HepG2 (cell line): ENCODE results near the gene SLC25A10. TPM values are rescaled to one million over a fixed set of nuclear protein-coding genes. Genes with fewer than 3 reads are reported as not detected.
A peak's percentile ranks its signal among the peaks of the same experiment; 100 is the strongest.

Experiments
- MEF2D ChIP-seq: sonication (generic); formaldehyde crosslinking; IDR thresholded peaks from 2 replicates; pipeline ENCODE4 v1.5.1; 2020; ENCODE audit warnings: mild to moderate bottlenecking, missing genetic modification reagents
- MXD1 ChIP-seq: sonication (generic); formaldehyde crosslinking; IDR thresholded peaks from 2 replicates; pipeline ENCODE4 v1.4.0; 2020; ENCODE audit warnings: mild to moderate bottlenecking, missing genetic modification reagents
- NFE2L1 ChIP-seq: sonication (generic); formaldehyde crosslinking; IDR thresholded peaks from 2 replicates; pipeline ENCODE4 v1.4.0; 2020; ENCODE audit warnings: missing genetic modification reagents, mild to moderate bottlenecking, borderline replicate concordance
- NFIC ChIP-seq: IDR thresholded peaks from 2 replicates; pipeline ENCODE4 v1.6.1; 2012; ENCODE audit warnings: mild to moderate bottlenecking, low read length, inconsistent platforms
- NFKBIZ ChIP-seq: IDR thresholded peaks from 2 replicates; pipeline ENCODE4 v1.6.1; 2018; ENCODE audit warnings: missing genetic modification reagents, missing compliant biosample characterization
- NFRKB ChIP-seq: fragments of 450-650 bp; IDR thresholded peaks from 2 replicates; pipeline ENCODE4 v1.6.1; 2017
- NKX3-1 ChIP-seq: sonication (generic); formaldehyde crosslinking; IDR thresholded peaks from 2 replicates; pipeline ENCODE4 v1.5.0; 2020; ENCODE audit warnings: missing genetic modification reagents
- PLRG1 ChIP-seq: fragments of 450-650 bp; conservative IDR thresholded peaks from 2 replicates; pipeline ENCODE4 v1.6.1; 2016
- SOX5 ChIP-seq: IDR thresholded peaks from 2 replicates; pipeline ENCODE4 v1.6.1; 2016; ENCODE audit warnings: borderline replicate concordance
- SRSF9 ChIP-seq: fragments of 200-400 bp; formaldehyde crosslinking; IDR thresholded peaks from 2 replicates; pipeline ENCODE4 v1.6.1; 2018; ENCODE audit warnings: borderline replicate concordance, mild to moderate bottlenecking, low read depth, low read length; ENCODE audit not compliant: insufficient read depth, poor library complexity, severe bottlenecking
- STAT5B ChIP-seq: sonication (generic); formaldehyde crosslinking; IDR thresholded peaks from 2 replicates; pipeline ENCODE4 v1.4.0; 2020; ENCODE audit warnings: missing genetic modification reagents
- THYN1 ChIP-seq: sonication (generic); formaldehyde crosslinking; IDR thresholded peaks from 2 replicates; pipeline ENCODE4 v1.8.1; 2023; ENCODE audit warnings: low read depth, mild to moderate bottlenecking, moderate library complexity, missing genetic modification reagents, borderline replicate concordance
- U2AF1 ChIP-seq: fragments of 200-400 bp; formaldehyde crosslinking; optimal IDR thresholded peaks from 2 replicates; pipeline ENCODE3; 2017; ENCODE audit warnings: mild to moderate bottlenecking, low read depth, low read length
- ZEB1 ChIP-seq: IDR thresholded peaks from 2 replicates; pipeline ENCODE4 v1.6.1; 2012; ENCODE audit warnings: mild to moderate bottlenecking, low read depth, inconsistent platforms; ENCODE audit not compliant: insufficient replicate concordance
- ZNF646 ChIP-seq: sonication (generic); formaldehyde crosslinking; IDR thresholded peaks from 2 replicates; pipeline ENCODE4 v1.9.0; 2021; ENCODE audit warnings: mild to moderate bottlenecking, missing genetic modification reagents
- ZNF724P ChIP-seq: sonication (generic); formaldehyde crosslinking; IDR thresholded peaks from 2 replicates; pipeline ENCODE4 v1.8.0; 2022; ENCODE audit warnings: missing genetic modification reagents, borderline replicate concordance
- polyA plus RNA-seq, 8 experiments: library from polyadenylated mRNA; depleted of rRNA in 3 of 8; stranded (reverse) in 7 of 8; unstranded in 1 of 8; fragments of >200 nt; fragmentation: Illumina TruSeq in 4 of 8; extraction: Trizol in 4 of 8; gene quantifications; 2 replicates each; pipeline versions ENCODE4 v1.2.1 to v1.2.3, GENCODE V29; 2011 to 2016; ENCODE audit warnings: low read depth in 4 of 8, missing spikeins in 1 of 8, mixed read lengths in 1 of 8; ENCODE audit not compliant: insufficient read depth in 1 of 8
- total RNA-seq, 5 experiments: library from RNA; depleted of rRNA; stranded (reverse); fragments of >200 nt; fragmentation: Illumina TruSeq; extraction: Trizol; gene quantifications; 2 replicates each; pipeline ENCODE4 v1.2.3, GENCODE V29; 2016; ENCODE audit warnings: low read depth in 1 of 5
- TF ChIP-seq, protein P1 (sequence below): IDR thresholded peaks from 2 replicates; pipeline ENCODE4 v1.6.1; 2016
- TF ChIP-seq, protein P2 (sequence below): sonication (generic); formaldehyde crosslinking; IDR thresholded peaks from 2 replicates; pipeline ENCODE4 v1.8.1; 2023; ENCODE audit warnings: missing genetic modification reagents, mild to moderate bottlenecking, borderline replicate concordance
- TF ChIP-seq, protein P3 (sequence below): sonication (generic); formaldehyde crosslinking; IDR thresholded peaks from 2 replicates; pipeline ENCODE4 v1.8.0; 2022; ENCODE audit warnings: missing genetic modification reagents, mild to moderate bottlenecking, inconsistent platforms, borderline replicate concordance

The SLC25A10 gene
- total and polyA plus RNA-seq, 2 of the 13 experiments (the other 11 are each of a cell fraction or from before 2014, with no cell fraction given), result 46.5 to 140 TPM

- no peak for TF ChIP-seq ZNF646
- TF ChIP-seq NFE2L1, result 0 out of 2 replicates have a peak, but pooled peaks have one; percentile 8
- peak; percentile 85 for TF ChIP-seq MEF2D (CRISPR knock-in tag)
- no peak for TF ChIP-seq ZEB1
- peak; percentile 78 for TF ChIP-seq MXD1 (CRISPR knock-in tag)
- no peak for TF ChIP-seq NFRKB
- TF ChIP-seq SRSF9, result no peak
- no peak for TF ChIP-seq THYN1 (CRISPR knock-in tag)
- TF ChIP-seq NFIC, result no peak
- TF ChIP-seq NKX3-1 (CRISPR knock-in tag), result no peak; the same call in 1 of the 2 replicates
- TF ChIP-seq PLRG1, result no peak
- TF ChIP-seq, protein P1, sequence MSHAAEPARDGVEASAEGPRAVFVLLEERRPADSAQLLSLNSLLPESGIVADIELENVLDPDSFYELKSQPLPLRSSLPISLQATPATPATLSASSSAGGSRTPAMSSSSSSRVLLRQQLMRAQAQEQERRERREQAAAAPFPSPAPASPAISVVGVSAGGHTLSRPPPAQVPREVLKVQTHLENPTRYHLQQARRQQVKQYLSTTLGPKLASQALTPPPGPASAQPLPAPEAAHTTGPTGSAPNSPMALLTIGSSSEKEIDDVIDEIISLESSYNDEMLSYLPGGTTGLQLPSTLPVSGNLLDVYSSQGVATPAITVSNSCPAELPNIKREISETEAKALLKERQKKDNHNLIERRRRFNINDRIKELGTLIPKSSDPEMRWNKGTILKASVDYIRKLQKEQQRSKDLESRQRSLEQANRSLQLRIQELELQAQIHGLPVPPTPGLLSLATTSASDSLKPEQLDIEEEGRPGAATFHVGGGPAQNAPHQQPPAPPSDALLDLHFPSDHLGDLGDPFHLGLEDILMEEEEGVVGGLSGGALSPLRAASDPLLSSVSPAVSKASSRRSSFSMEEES (CRISPR knock-in tag), result peak; percentile 59; the same call in 1 of the 2 replicates
- peak; percentile 67 for TF ChIP-seq ZNF724P (CRISPR knock-in tag)
- no peak for TF ChIP-seq NFKBIZ (CRISPR knock-in tag)
- TF ChIP-seq, protein P2, sequence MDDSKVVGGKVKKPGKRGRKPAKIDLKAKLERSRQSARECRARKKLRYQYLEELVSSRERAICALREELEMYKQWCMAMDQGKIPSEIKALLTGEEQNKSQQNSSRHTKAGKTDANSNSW (CRISPR knock-in tag), result no peak
- TF ChIP-seq, protein P3, sequence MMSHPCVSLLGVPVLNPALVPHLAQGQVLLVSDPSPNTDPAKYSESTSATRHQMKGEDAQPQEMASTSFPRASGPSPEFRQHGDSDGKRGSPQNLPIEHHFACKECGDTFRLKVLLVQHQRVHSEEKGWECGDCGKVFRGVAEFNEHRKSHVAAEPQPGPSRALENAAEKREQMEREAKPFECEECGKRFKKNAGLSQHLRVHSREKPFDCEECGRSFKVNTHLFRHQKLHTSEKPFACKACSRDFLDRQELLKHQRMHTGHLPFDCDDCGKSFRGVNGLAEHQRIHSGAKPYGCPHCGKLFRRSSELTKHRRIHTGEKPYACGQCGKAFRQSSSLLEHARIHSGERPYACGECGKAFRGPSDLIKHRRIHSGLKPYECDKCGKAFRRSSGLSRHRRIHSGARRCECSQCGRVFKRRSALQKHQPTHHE (CRISPR knock-in tag), result no peak
- peak; percentile 26; the same call in 1 of the 2 replicates for TF ChIP-seq STAT5B
- peak; percentile 71 for TF ChIP-seq SOX5 (CRISPR knock-in tag)
- TF ChIP-seq U2AF1, result no peak
Measured at GRCh38 chr17:81713556-81714411, 1.7 kb downstream of the SLC25A10 start (continued).
